ENCODE results near the gene FHIT. TPM values are rescaled to one million over a fixed set of nuclear protein-coding genes. Genes with fewer than 3 reads are reported as not detected.

FHIT gene
- polyA plus RNA-seq, 1 donor: 5.5 TPM

GRCh38 chr3:59850417-59850816, 1400.8 kb downstream of the FHIT start:
- no peak for DNase-seq

- peak; percentile 21 for DNase-seq
Observed at GRCh38 chr3:59845386-59845785, 1405.9 kb downstream of the FHIT start.

GRCh38 chr3:59843821-59844220, 1407.4 kb downstream of the FHIT start:
- DNase-seq: no peak

GRCh38 chr3:59839810-59840515, 1411.3 kb downstream of the FHIT start:
- no peak for DNase-seq

- no peak for DNase-seq
Observed at GRCh38 chr3:59839283-59839682, 1412.0 kb downstream of the FHIT start.

- DNase-seq: no peak
Observed at GRCh38 chr3:59836531-59836930, 1414.7 kb downstream of the FHIT start.

GRCh38 chr3:59832702-59833101, 1418.5 kb downstream of the FHIT start:
- DNase-seq: no peak

- no peak for DNase-seq
Observed at GRCh38 chr3:59832241-59832640, 1419.0 kb downstream of the FHIT start.

GRCh38 chr3:59831394-59831793, 1419.9 kb downstream of the FHIT start:
- DNase-seq: no peak

- no peak for DNase-seq
Observed at GRCh38 chr3:59829527-59829926, 1421.7 kb downstream of the FHIT start.

- DNase-seq: no peak
Observed at GRCh38 chr3:59824876-59825275, 1426.4 kb downstream of the FHIT start.

- no peak for DNase-seq
Observed at GRCh38 chr3:59821274-59821673, 1430.0 kb downstream of the FHIT start.

- DNase-seq: no peak
Observed at GRCh38 chr3:59820352-59820934, 1430.8 kb downstream of the FHIT start.

GRCh38 chr3:59818919-59819300, 1432.3 kb downstream of the FHIT start:
- no peak for DNase-seq

- DNase-seq: peak; percentile 73
Observed at GRCh38 chr3:59818033-59818918, 1433.0 kb downstream of the FHIT start.

- DNase-seq: no peak
Observed at GRCh38 chr3:59817511-59817910, 1433.7 kb downstream of the FHIT start.

GRCh38 chr3:59816312-59816711, 1434.9 kb downstream of the FHIT start:
- DNase-seq: no peak

- DNase-seq: no peak
Observed at GRCh38 chr3:59813148-59813538, 1438.1 kb downstream of the FHIT start.

GRCh38 chr3:59812237-59813147, 1438.8 kb downstream of the FHIT start:
- no peak for DNase-seq

GRCh38 chr3:59811160-59811559, 1440.1 kb downstream of the FHIT start:
- no peak for DNase-seq

GRCh38 chr3:59810606-59811005, 1440.6 kb downstream of the FHIT start:
- DNase-seq: no peak

- DNase-seq: peak; percentile 53
Observed at GRCh38 chr3:59809710-59810444, 1441.4 kb downstream of the FHIT start.
